Gastrocnemius medialis (tissue), 4 donors: ENCODE measurements around the gene PATJ.
"Not testable (repeated sequence)": the region's sequence is repeated elsewhere in the genome, so short reads cannot be mapped to it uniquely, and the experiment has no call there.

Experiments used
- POLR2A ChIP-seq, 2 donors: fragments of 450-650 bp; IDR thresholded peaks; one replicate each; pipeline ENCODE4 v1.6.1; 2017; ENCODE audit warnings: antibody characterized with exemption in 2 of 2, mild to moderate bottlenecking in 2 of 2, moderate library complexity in 2 of 2
- TF ChIP-seq, protein P1 (sequence below), 5 experiments: fragments of 450-650 bp in 3 of 5; fragments of 200-600 bp in 2 of 5; sonication (generic) in 2 of 5; IDR thresholded peaks in 4 of 5; conservative IDR thresholded peaks in 1 of 5; 1 replicate in 4 of 5; 2 replicates in 1 of 5; pipeline ENCODE4 v1.5.1; 2016 to 2019; ENCODE audit warnings: antibody characterized with exemption in 5 of 5, mild to moderate bottlenecking in 3 of 5, moderate library complexity in 3 of 5

DNA sequence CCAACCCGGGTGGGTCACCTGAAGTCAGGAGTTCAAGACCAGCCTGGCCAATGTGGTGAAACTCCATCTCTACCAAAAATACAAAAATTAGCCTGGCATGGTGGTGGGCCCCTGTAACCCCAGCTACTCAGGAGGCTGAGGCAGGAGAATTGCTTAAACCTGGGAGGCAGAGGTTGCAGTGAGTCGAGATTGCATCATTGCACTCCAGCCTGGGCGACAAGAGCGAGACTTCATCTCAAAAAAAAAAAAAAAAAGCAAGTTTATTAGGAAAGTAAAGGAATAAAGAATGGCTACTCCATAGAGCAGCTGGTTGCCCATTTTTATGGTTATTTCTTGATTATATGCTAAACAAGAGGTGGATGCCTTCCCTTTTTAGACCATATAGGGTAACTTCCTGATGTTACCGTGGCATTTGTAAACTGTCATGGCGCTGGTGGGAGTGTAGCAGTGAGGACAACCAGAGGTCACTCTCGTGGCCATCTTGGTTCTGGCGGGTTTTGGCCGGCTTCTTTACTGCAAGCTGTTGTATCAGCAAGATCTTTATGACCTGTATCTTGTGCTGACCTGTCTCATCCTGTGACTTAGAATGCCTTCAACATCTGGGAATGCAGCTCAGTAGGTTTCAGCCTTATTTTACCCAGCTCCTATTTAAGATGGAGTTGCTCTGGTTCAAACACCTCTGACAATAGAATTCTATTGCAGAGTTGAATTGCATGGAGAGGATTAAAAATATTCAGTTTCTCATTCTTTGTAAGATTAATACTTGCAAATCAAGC lies 224.4 kb downstream of the PATJ start:
- TF ChIP-seq, protein P1, sequence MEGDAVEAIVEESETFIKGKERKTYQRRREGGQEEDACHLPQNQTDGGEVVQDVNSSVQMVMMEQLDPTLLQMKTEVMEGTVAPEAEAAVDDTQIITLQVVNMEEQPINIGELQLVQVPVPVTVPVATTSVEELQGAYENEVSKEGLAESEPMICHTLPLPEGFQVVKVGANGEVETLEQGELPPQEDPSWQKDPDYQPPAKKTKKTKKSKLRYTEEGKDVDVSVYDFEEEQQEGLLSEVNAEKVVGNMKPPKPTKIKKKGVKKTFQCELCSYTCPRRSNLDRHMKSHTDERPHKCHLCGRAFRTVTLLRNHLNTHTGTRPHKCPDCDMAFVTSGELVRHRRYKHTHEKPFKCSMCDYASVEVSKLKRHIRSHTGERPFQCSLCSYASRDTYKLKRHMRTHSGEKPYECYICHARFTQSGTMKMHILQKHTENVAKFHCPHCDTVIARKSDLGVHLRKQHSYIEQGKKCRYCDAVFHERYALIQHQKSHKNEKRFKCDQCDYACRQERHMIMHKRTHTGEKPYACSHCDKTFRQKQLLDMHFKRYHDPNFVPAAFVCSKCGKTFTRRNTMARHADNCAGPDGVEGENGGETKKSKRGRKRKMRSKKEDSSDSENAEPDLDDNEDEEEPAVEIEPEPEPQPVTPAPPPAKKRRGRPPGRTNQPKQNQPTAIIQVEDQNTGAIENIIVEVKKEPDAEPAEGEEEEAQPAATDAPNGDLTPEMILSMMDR (IDR thresholded peaks at IDR 0.05 in 4 of 5, conservative IDR thresholded peaks at IDR 0.05 in 1 of 5), result not testable (repeated sequence)
- not testable (repeated sequence) for TF ChIP-seq POLR2A (IDR thresholded peaks at IDR 0.05)
